ENCODE measurements around the gene PSD2.

The PSD2 gene

DNA sequence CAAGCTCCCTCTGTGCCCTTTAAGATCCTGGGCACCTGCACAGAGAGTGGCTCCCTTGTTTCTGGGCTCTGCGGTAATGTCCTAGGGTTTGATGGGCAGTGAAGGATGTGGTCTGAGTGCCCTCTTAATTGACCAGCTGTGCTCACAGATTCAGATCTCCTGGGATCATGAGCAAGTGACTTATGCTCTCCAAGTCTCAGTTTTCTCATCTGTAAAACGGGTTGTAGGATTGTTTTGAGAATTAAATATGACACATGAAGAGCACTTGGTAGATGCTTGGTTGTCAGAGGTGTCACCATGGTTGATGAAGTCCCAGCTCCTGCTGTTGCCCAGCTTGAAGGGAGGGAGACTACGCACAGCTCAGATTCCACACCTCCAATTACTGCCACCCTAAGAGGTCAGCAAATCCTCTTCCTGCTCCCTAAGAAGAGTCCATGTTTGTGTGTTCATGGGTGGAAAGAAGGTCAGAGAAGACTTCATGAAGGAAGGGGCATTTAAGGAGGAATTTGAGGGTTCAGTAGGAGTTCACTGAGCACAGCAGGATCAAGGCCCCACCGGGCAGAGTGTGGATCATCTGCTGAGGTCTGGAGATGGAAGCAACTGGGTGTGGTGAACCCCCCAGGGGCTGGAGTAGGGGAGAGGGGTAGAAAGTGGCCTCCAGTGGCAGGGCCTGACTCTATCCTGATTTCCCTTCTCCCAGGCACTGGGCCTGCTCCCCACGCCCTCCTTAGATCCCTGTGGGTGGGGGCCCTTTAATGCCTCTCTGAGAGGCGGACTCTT, 1.4 kb upstream of the PSD2 start:
- TF ChIP-seq, protein P1, sequence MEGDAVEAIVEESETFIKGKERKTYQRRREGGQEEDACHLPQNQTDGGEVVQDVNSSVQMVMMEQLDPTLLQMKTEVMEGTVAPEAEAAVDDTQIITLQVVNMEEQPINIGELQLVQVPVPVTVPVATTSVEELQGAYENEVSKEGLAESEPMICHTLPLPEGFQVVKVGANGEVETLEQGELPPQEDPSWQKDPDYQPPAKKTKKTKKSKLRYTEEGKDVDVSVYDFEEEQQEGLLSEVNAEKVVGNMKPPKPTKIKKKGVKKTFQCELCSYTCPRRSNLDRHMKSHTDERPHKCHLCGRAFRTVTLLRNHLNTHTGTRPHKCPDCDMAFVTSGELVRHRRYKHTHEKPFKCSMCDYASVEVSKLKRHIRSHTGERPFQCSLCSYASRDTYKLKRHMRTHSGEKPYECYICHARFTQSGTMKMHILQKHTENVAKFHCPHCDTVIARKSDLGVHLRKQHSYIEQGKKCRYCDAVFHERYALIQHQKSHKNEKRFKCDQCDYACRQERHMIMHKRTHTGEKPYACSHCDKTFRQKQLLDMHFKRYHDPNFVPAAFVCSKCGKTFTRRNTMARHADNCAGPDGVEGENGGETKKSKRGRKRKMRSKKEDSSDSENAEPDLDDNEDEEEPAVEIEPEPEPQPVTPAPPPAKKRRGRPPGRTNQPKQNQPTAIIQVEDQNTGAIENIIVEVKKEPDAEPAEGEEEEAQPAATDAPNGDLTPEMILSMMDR (IDR thresholded peaks at IDR 0.05; ENCODE audit: insufficient read depth, missing control alignments) = no peak
- FAIRE-seq = no peak

DNA sequence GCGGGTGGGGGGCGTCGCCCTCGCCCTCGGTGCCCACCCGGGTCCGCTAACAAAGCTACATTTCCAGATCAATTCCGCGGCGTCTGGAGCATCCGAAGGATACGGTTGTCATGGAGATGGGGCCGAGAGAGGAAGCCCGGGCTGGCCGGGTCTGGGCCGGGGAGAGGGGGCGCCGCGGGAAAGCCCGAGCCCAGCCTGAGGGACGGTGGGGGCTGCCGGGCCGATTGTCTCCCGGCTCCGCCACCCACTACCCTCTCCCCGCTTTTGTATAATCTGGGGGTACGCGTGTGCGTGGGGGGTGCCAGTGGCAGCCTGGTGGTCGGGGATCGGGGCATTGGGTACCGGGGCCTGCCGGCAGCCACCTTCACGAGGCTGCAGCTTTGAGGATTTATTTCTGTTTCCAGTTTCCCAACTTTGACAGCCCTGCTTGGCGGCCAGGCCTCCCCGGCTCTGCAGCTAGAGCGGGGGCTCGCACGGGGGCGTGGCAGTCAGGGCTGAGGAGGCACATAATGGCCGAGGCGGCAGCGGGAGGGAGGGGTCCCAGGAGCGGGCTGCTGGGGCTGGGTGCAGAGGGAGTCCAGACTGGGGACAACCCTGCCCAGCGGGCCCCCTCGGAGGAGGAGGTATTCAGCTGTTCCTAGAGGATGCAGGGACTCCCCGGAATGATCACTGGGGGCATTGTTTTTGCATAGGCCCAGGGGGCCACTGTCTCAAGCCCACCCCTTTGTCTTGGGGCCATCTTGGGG, 626 bp downstream of the PSD2 start:
- FAIRE-seq (no peak), DNase-seq (ENCODE audit: insufficient read length, low spot score) (no peak)
- TF ChIP-seq, protein P1 (IDR thresholded peaks at IDR 0.05; ENCODE audit: insufficient read depth, missing control alignments) = no peak

More for the DNA sequence above, 1.4 kb upstream of the PSD2 start:
- no peak for DNase-seq (ENCODE audit: insufficient read length, low spot score)

DNA sequence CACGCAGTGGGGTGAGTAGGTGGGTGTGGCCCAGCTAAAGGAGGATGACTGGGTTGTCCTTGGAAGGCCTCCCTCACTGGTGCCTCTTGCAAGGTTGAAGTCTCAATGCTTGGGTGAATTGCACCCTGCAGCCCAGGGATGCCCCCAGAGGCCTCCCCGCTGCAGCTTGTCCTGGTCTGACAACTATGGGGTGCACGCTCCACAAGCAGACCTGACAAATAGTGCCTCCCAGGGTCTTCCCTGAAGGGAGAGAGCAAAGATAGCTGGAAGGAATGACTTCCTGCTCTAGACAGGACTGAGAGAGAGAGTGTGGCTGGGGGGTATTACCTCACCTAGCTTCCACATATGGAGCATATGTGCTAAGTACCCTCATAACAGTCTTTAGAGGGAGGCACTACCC, 1.7 kb downstream of the PSD2 start:
- TF ChIP-seq, protein P1 (IDR thresholded peaks at IDR 0.05; ENCODE audit: insufficient read depth, missing control alignments) = no peak
- DNase-seq (ENCODE audit: insufficient read length, low spot score) (no peak), FAIRE-seq (no peak)

DNA sequence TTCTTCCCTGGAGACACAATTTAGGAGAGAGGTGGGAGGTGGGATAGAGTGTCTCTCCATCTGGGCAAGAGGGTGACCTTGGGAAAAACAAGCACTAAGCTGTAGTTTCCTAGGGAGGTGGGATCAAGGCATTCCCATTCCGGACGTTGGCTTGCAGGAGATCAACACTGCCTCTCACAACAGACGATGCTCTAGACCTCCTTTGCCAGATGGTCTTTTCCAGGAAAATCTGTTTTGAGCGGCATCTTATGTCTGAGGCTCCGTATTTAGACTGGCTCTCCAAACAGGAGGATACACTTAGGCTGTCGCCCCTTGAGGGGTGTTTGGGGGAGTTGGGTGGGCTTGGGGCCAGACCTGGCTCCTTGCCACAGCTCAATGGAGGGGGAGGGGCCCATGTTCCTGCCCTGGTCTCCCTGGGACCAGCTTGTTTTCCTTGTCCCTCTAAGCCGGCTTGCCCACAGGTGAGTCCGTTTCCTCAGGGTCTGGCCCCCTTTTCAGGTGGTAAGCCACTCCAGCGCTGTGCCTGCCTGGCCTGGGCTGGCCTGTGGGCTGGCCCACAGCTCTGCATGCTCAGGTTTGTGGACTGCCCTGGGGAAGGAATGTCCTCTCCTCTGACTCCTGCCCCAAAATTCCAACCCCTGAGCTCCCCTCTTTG, 2.4 kb downstream of the PSD2 start:
- no peak for DNase-seq (ENCODE audit: insufficient read length, low spot score)
- TF ChIP-seq, protein P1 (IDR thresholded peaks at IDR 0.05; ENCODE audit: insufficient read depth, missing control alignments) = no peak
- no peak for FAIRE-seq

DNA sequence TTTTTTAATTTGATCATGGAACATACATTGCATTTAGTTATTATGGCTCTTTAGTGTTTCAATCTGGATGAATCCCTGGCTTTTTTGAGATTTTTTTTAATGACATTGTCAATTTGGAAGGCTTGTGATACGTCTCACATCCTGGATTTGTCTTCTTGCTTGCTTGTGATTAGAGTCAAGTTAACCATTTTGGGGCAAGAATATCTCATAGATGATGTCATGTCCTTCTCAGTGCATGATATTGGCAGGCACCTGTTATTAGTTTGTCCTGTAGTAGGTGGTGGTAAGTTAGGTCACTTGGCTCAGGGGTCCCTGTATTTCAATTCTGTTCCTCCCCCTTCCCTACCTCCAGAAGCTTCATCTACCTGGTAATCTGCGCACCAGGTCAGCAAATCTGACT, 3.3 kb downstream of the PSD2 start:
- FAIRE-seq (no peak), DNase-seq (ENCODE audit: insufficient read length, low spot score) (no peak)
- TF ChIP-seq, protein P1 (IDR thresholded peaks at IDR 0.05; ENCODE audit: insufficient read depth, missing control alignments) = no peak

DNA sequence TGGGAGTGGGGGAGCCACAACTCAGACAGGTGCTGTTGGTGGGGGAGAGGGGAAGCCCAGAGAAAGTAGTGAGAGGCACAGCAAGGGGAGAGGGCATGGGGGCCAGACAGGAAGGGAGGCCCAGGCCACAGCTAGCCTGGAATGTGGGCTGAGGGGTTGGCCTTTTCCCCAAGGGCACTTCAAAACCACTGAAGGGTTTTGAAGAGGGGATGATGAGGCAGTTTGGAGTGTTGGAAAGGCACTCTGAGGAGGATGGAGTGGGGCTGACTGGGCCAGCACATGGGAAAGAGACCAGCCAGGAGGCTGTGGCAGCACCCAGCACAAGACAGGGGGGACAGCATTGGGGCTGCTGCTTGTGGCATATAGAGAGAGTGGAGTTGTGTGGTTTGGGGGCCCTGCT, 3.8 kb downstream of the PSD2 start:
- DNase-seq (ENCODE audit: insufficient read length, low spot score) (no peak), FAIRE-seq (no peak)
- TF ChIP-seq, protein P1 (IDR thresholded peaks at IDR 0.05; ENCODE audit: insufficient read depth, missing control alignments) = no peak
